AG10803 (cell line): Measurements from ENCODE around the gene ANXA4.

Experiments
- DNase-seq: peaks from one replicate; pipeline ENCODE4 v3.0.0; 2010; ENCODE audit warnings: low read depth
- H3K4me3 ChIP-seq: 2 replicates; pipeline ENCODE4 v1.5.1; 2011; ENCODE audit warnings: mild to moderate bottlenecking, low read length, control low read depth
- TF ChIP-seq, protein P1 (sequence below): conservative IDR thresholded peaks from 2 replicates; pipeline ENCODE4 v1.5.1; 2011; ENCODE audit warnings: mild to moderate bottlenecking, low read length, control low read depth, inconsistent platforms

Gene ANXA4

GRCh38 chr2:69766014-69766413 lies 24.1 kb downstream of the ANXA4 start:
- TF ChIP-seq, protein P1, sequence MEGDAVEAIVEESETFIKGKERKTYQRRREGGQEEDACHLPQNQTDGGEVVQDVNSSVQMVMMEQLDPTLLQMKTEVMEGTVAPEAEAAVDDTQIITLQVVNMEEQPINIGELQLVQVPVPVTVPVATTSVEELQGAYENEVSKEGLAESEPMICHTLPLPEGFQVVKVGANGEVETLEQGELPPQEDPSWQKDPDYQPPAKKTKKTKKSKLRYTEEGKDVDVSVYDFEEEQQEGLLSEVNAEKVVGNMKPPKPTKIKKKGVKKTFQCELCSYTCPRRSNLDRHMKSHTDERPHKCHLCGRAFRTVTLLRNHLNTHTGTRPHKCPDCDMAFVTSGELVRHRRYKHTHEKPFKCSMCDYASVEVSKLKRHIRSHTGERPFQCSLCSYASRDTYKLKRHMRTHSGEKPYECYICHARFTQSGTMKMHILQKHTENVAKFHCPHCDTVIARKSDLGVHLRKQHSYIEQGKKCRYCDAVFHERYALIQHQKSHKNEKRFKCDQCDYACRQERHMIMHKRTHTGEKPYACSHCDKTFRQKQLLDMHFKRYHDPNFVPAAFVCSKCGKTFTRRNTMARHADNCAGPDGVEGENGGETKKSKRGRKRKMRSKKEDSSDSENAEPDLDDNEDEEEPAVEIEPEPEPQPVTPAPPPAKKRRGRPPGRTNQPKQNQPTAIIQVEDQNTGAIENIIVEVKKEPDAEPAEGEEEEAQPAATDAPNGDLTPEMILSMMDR = no peak
- no peak overlapping the region for H3K4me3 ChIP-seq
- no peak for DNase-seq

DNA sequence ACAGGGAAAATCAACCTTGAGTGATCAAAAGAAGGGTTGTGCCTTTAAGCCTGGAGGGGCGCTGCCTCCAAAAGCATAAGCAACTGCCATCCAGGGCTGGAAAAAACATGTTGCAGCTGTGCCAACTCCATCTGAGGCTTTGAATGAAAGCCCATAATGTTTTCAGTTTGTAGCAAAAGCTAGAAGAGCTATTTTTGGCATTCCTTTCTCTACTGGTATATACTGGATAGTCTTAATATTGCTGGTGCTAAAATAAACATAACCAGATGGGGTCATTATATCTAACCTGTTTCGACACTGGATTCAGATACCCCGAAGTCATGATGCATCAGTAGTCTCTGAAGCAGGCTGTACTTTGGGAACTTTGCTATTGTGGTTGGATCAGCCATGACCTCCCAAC lies 25.1 kb downstream of the ANXA4 start:
- TF ChIP-seq, protein P1 = peak; percentile 58
- peak; percentile 92 for DNase-seq
- H3K4me3 ChIP-seq = no peak overlapping the region

DNA sequence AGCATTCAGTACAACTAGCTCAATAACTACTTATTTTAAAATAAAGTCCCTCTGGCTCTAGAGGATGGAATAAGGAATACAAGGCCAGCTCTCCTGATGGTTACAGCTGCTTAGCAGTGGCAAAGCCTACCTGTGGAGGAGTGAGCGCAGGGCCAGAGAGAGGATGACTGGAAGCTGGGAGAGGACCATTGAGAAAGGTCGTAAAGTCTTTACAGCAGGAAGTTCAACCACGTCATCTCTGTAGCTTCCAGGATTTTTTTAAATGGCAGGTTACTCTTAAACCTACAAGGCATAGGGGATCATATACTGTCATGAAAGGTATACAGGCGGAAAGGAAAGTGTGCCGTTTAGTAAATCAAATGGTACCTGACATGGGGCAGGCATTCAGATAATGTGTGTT lies 26.3 kb downstream of the ANXA4 start:
- no peak overlapping the region for H3K4me3 ChIP-seq
- DNase-seq = no peak
- TF ChIP-seq, protein P1 = no peak

DNA sequence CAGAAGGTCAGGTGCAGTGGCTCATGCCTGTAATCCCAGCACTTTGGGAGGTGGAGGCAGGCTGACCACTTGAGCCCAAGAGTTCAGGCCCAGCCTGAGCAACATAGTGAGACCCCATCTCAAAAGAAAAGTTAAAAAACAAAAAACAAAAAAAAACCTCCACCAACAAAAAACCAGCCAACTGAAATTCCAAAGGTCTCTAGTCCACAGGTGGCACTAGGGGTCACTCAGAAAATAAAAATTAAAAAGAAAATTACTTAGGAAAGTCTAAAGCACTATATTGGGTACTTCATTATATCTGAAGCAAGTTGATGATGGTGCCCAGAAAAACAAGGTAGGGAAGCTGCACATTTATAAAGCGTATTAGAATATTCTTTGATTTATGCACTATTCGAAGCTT lies 26.9 kb downstream of the ANXA4 start:
- no peak overlapping the region for H3K4me3 ChIP-seq
- TF ChIP-seq, protein P1 = no peak
- DNase-seq = no peak

DNA sequence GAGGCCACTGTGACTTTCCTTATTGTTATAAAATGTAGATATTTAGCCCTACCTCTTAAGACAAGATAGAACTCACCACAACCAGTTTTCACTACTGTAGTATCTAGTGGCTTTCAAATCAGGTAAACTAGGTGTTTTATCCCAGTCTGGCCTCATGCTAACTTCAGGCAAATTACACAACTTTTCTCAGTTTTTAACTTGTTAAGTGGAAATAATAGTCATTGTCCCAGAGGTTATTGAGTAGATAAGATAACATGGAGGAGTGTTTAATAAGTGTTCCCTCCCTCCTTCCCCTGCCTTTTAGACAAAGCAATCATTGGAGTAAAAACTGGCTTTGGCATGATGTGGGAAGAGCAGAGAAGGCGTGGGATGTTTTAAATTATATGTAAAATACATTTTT lies 27.3 kb downstream of the ANXA4 start:
- DNase-seq = no peak
- TF ChIP-seq, protein P1 = no peak
- H3K4me3 ChIP-seq = no peak overlapping the region

DNA sequence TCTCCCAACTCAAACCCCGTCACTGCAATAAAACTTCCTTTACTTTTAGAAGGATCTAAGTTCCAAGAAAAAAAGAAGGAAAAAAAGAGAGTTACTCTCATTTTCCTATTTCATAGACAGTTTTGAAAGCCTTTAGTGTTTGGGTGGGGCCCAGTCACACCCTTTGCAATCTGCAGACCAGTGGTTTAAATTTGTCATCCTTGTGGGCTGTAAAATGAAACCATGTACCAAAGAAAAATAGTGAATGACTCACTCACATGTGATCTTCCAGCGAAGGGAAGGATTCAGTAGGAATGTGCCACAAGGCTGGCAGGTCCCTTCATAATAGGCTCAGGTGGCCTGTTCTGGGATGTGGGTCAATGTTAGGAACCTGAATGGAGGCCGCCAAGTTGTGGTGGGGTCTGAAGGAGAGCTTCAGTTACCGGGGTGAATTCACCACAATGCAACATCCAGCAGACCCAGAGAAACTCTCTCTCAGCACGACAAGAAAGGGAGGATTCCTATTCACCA lies 28.3 kb downstream of the ANXA4 start:
- H3K4me3 ChIP-seq = no peak overlapping the region; the same call in 1 of the 2 replicates
- TF ChIP-seq, protein P1 = no peak
- DNase-seq = peak; percentile 85

DNA sequence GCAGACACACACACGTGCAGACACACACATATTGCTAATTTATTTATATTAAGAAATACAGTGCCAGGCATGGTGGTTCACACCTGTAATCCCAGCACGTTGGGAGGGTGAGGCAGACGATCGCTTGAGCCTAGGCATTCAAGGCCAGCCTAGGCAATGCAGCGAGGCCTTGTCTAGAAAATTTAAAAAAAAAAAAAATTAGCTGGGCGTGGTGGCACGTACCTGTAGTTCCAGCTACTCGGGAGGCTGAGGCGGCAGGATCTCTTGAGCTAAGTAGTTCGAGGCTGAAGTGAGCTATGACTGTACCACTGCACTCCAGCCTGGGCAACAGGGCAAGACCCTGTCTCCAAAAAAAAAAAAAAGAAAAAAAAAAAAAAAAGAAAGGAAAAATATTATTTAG lies 28.8 kb downstream of the ANXA4 start:
- TF ChIP-seq, protein P1 = no peak
- DNase-seq = no peak
- no peak overlapping the region for H3K4me3 ChIP-seq
